Measurements from ENCODE around the gene WSCD2. TPM values are rescaled to one million over a fixed set of nuclear protein-coding genes. Genes with fewer than 3 reads are reported as not detected.

Gene WSCD2
- total RNA-seq, 4 donors from 2014 or later: 0.13 to 4.6 (median 0.29) TPM

DNA sequence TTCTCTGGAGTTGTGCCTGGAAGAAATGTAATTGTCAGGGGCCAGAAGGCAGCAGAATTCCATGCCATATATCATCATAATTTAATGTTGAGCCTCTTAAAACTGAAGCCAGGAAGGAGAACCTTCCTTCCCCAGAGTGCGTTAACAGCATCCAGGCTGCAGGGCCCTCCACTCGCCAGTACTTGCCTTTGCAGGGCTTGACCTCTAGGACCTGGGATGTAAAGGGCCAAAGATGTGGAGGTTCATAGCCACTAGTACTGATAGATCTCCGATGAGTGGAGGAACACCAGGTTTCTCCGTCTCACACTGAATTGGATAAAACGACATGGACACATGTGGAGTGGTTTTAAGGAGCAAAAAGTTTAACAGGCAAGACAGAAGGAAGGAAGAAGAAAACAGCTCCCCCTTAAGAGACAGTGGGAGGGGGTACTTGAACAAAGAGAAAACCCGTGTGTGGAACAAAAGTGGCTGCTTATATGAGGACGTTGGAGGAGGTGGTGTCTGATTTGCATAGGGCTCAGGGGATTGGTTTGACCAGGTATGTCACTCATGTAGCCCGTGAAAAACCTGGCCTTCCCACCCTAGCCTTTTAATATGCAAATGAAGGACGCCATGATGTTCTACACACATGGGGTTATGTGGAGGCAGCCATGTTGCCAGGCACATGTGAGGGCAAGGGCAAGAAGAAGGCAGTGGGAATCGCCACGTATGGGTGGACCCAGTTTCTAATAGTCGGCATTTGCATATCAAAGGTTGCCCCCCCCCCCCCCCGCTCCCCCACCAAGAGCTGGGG lies 38.8 kb upstream of the WSCD2 start:
- Histone ChIP-seq H3K4me3 (no peak overlapping the region), H3K36me3 (no peaks in the 10 kb centered on the region), H3K9me3 (peaks cover 12% of the 10 kb centered on the region), H3K27ac (no peak overlapping the region), H3K27me3 (peaks cover 40% of the 10 kb centered on the region), H3K4me1 (peaks cover 4% of the 10 kb centered on the region)
- WGBS: 55% methylated on average over 13 of the region's 13 CpGs
- TF ChIP-seq, protein P1, sequence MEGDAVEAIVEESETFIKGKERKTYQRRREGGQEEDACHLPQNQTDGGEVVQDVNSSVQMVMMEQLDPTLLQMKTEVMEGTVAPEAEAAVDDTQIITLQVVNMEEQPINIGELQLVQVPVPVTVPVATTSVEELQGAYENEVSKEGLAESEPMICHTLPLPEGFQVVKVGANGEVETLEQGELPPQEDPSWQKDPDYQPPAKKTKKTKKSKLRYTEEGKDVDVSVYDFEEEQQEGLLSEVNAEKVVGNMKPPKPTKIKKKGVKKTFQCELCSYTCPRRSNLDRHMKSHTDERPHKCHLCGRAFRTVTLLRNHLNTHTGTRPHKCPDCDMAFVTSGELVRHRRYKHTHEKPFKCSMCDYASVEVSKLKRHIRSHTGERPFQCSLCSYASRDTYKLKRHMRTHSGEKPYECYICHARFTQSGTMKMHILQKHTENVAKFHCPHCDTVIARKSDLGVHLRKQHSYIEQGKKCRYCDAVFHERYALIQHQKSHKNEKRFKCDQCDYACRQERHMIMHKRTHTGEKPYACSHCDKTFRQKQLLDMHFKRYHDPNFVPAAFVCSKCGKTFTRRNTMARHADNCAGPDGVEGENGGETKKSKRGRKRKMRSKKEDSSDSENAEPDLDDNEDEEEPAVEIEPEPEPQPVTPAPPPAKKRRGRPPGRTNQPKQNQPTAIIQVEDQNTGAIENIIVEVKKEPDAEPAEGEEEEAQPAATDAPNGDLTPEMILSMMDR (IDR thresholded peaks at IDR 0.05): no peak
- TF ChIP-seq EP300 (IDR thresholded peaks at IDR 0.05): no peak
- TF ChIP-seq POLR2A (IDR thresholded peaks at IDR 0.05): no peak
- TF ChIP-seq POLR2AphosphoS5 (IDR thresholded peaks at IDR 0.05): no peak
- DNase-seq (ENCODE audit: low spot score in 2 of 2): peak in 1 of 2 donors; percentile 18

DNA sequence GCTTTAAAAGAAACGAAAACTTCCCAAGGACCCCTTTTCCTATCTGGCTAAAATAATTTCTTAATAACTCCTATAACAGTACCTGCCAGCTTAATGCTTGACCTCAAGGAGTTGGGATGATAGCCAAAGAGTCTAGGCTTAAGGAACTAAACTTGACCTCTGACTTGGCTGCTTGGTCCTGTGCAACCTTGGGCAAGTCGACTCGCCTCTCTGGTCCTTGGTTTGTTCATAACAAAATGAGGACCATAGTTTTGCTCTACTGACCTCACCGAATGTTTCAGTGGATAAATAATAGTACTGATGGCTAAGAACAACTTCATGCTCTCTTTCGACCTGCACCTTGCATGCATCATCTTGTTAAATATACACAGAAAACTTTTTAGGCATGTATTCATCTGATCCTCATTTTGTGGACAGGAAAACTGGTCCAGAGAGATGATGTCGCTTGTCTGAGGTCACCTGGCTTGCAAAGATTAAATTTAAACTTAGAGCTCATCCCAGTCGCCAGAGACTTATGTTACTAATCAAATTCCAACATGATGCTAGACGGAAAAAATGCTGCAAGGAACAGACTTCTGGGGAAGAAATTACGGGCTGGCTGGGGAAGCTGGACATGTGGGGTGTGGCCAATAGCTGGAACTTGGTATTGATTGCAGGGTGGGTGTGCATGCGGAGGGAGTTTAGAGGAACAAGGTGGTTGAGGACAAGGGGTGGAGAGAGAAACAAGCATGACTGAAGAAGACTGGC lies 38.0 kb upstream of the WSCD2 start:
- DNase-seq (ENCODE audit: low spot score in 2 of 2): peak in 1 of 2 donors; percentile 74
- TF ChIP-seq, protein P1 (IDR thresholded peaks at IDR 0.05): no peak

DNA sequence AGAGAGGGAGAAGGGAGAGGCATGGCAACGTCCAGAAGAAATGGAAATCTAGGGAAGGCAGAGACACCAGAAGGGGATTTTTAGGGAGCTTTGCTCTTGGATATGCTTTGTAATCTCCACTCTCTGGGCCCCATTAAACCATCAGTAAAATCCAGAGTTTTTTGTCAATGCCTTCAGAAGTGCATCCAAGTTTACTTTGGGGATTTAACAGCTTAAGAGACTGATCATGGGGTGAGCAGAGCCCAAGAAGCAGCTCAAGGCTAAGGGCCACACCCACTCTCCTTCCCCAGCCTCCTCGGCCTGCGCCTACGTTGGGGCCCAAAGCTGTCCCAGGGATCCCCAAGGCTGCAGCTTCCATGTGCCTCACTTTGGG lies 37.4 kb upstream of the WSCD2 start:
- Histone ChIP-seq H3K27ac (no peak overlapping the region), H3K27me3 (peaks cover 40% of the 10 kb centered on the region), H3K36me3 (no peaks in the 10 kb centered on the region), H3K4me3 (no peak overlapping the region), H3K9me3 (peaks cover 12% of the 10 kb centered on the region), H3K4me1 (peaks cover 4% of the 10 kb centered on the region)
- TF ChIP-seq, protein P1 (IDR thresholded peaks at IDR 0.05): no peak
- no peak for TF ChIP-seq POLR2A (IDR thresholded peaks at IDR 0.05)
- peak in 1 of 2 donors; percentile 28 for DNase-seq (ENCODE audit: low spot score in 2 of 2)
- 28% methylated on average over 4 of the region's 4 CpGs for WGBS

More for the DNA sequence above, 38.0 kb upstream of the WSCD2 start:
- Histone ChIP-seq H3K27me3 (peaks cover 40% of the 10 kb centered on the region), H3K4me3 (no peak overlapping the region), H3K27ac (no peak overlapping the region), H3K4me1 (peaks cover 4% of the 10 kb centered on the region), H3K36me3 (no peaks in the 10 kb centered on the region), H3K9me3 (peaks cover 12% of the 10 kb centered on the region)
- WGBS: 58% methylated on average over 10 of the region's 10 CpGs

DNA sequence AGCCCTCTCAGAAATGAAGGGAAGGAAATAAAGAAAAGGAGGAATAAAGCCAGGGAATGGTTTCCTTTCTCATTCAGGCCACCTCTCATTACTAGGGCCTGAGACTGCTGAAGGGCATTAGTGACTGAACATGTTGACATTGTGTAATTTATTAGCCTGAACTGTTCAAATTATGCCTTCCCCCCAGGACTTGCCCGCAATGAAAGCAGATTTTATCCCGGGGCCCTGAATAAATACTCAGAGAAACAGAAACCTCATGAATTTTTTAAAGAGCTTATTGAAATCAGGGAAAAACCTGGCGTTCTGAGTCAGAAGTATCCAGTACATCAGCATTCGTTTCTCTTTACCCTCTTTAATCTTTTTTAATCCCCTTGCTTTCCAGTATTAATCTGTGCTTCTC lies 35.9 kb upstream of the WSCD2 start:
- H3K27ac ChIP-seq: no peak overlapping the region
- H3K9me3 ChIP-seq: peaks cover 5% of the 10 kb centered on the region
- H3K4me1 ChIP-seq: peaks cover 4% of the 10 kb centered on the region
- H3K27me3 ChIP-seq: peaks cover 40% of the 10 kb centered on the region
- DNase-seq (ENCODE audit: low spot score in 2 of 2): no peak
- H3K36me3 ChIP-seq: no peaks in the 10 kb centered on the region
- no peak overlapping the region for H3K4me3 ChIP-seq
- TF ChIP-seq POLR2AphosphoS5 (IDR thresholded peaks at IDR 0.05) (no peak), POLR2A (IDR thresholded peaks at IDR 0.05) (no peak), EP300 (IDR thresholded peaks at IDR 0.05) (no peak)
- TF ChIP-seq, protein P1 (IDR thresholded peaks at IDR 0.05): no peak
- WGBS: 34% methylated on average over 4 of the region's 4 CpGs

DNA sequence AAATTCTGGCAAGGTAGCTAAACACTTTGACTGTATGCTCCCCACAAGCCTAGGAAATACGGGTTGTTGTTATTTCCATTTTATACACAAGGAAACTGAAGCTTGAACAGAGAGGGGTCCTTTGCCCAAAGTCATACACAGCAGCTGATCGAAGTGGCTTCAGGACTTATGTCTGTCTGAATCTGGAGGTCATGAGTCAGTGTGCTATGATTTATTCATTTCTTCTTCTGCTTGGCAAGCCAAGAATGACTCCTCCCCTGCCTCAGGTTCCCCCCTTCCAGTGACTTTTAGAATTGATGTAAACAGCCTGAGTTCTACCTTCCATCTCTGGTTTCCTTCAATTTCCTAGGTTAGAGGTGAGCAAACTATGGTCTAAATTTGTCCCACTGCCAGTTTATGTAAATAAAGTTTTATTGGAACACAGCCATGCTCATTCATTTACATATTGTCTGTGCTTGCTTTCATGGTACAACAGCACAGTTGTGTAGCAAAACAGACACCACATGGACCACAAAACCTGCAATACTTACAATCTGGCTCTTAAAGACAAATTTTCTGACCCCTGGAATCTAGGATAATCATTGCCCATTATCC lies 34.9 kb upstream of the WSCD2 start:
- no peaks in the 10 kb centered on the region for H3K36me3 ChIP-seq
- peaks cover 40% of the 10 kb centered on the region for H3K27me3 ChIP-seq
- H3K4me3 ChIP-seq: no peak overlapping the region
- DNase-seq (ENCODE audit: low spot score in 2 of 2): peak in 1 of 2 donors; percentile 9
- 71% methylated on average over 2 of the region's 2 CpGs for WGBS
- H3K4me1 ChIP-seq: peaks cover 4% of the 10 kb centered on the region
- no peaks in the 10 kb centered on the region for H3K9me3 ChIP-seq
- TF ChIP-seq, protein P1 (IDR thresholded peaks at IDR 0.05): no peak
- TF ChIP-seq POLR2A (IDR thresholded peaks at IDR 0.05) (no peak), EP300 (IDR thresholded peaks at IDR 0.05) (no peak), POLR2AphosphoS5 (IDR thresholded peaks at IDR 0.05) (no peak)
- H3K27ac ChIP-seq: no peak overlapping the region
